IMR-90 (cell line): ENCODE measurements around the gene DSP. TPM values are rescaled to one million over a fixed set of nuclear protein-coding genes. Genes with fewer than 3 reads are reported as not detected.

Experiments used
- ATAC-seq: fragments of 200-7000 bp; cut with Tn5 transposase; 2 replicates; pipeline ENCODE4 v1.9.1; 2020; ENCODE audit warnings: low read depth, mild to moderate bottlenecking, moderate library complexity
- BruUV-seq: library from RNA; stranded (reverse); fragments of 400-500 nt; replicated peaks from 2 replicates; lab custom pipeline; 2021; lab: Mats Ljungman, UMichigan
- CTCF ChIA-PET: fragments of 300-600 bp; formaldehyde crosslinking; extraction: SDS; loops from one replicate; lab custom pipeline; 2021; ENCODE audit warnings: antibody characterized with exemption; lab: Yijun Ruan, JAX
- POLR2A ChIA-PET: fragments of 300-600 bp; sonication (Branson Sonifier 250); formaldehyde crosslinking; loops from one replicate; lab custom pipeline; 2022; ENCODE audit warnings: antibody characterized with exemption; ENCODE audit not compliant: unreplicated experiment; lab: Charles Lee
- DNase-seq: peaks from one replicate; pipeline ENCODE4 v3.0.0; 2013
- H2AFZ ChIP-seq: replicated peaks from 2 replicates; pipeline ENCODE3; 2013; ENCODE audit warnings: low read length, mild to moderate bottlenecking; ENCODE audit not compliant: poor library complexity
- H2AK5ac ChIP-seq: 2 replicates; pipeline ENCODE4 v1.6.1; 2013; ENCODE audit warnings: low read depth, low read length, inconsistent platforms
- H2AK9ac ChIP-seq: replicated peaks from 2 replicates; pipeline ENCODE3; 2013; ENCODE audit warnings: mild to moderate bottlenecking, low read depth, low read length, moderate library complexity; ENCODE audit not compliant: poor library complexity
- H2BK120ac ChIP-seq: 2 replicates; pipeline ENCODE4 v1.6.1; 2013; ENCODE audit warnings: low read depth, low read length, inconsistent platforms
- H2BK15ac ChIP-seq: 3 replicates; pipeline ENCODE4 v1.6.1; 2013; ENCODE audit warnings: low read depth, low read length, inconsistent platforms
- H2BK20ac ChIP-seq: 2 replicates; pipeline ENCODE4 v1.6.1; 2013; ENCODE audit warnings: low read depth, mild to moderate bottlenecking, inconsistent platforms, low read length, moderate library complexity
- H2BK5ac ChIP-seq: 2 replicates; pipeline ENCODE4 v1.6.1; 2013; ENCODE audit warnings: mild to moderate bottlenecking, low read depth, low read length, inconsistent platforms; ENCODE audit not compliant: poor library complexity, severe bottlenecking
- H3K14ac ChIP-seq: replicated peaks from 2 replicates; pipeline ENCODE4 v1.6.1; 2013; ENCODE audit warnings: low read depth, low read length, inconsistent platforms
- H3K18ac ChIP-seq: 2 replicates; pipeline ENCODE4 v1.6.1; 2013; ENCODE audit warnings: low read depth, low read length, control low read depth
- H3K23ac ChIP-seq: 2 replicates; pipeline ENCODE4 v1.6.1; 2013; ENCODE audit warnings: low read depth, low read length, inconsistent platforms
- H3K27ac ChIP-seq: 2 replicates; pipeline ENCODE4 v1.5.1; 2013; ENCODE audit warnings: mild to moderate bottlenecking, control low read depth, low read length; ENCODE audit not compliant: insufficient read depth
- H3K27me3 ChIP-seq: 2 replicates; pipeline ENCODE4 v1.6.1; 2013; ENCODE audit warnings: low read length; ENCODE audit not compliant: control insufficient read depth, insufficient read depth
- H3K36me3 ChIP-seq: 2 replicates; pipeline ENCODE4 v1.6.1; 2013; ENCODE audit warnings: low read length, mixed read lengths; ENCODE audit not compliant: control insufficient read depth, insufficient read depth
- H3K4ac ChIP-seq: 2 replicates; pipeline ENCODE4 v1.6.1; 2013; ENCODE audit warnings: low read depth, low read length, inconsistent platforms
- H3K4me1 ChIP-seq: 2 replicates; pipeline ENCODE4 v1.6.1; 2013; ENCODE audit warnings: low read length, mixed read lengths; ENCODE audit not compliant: control insufficient read depth, insufficient read depth
- H3K4me2 ChIP-seq: 2 replicates; pipeline ENCODE4 v1.6.1; 2013; ENCODE audit warnings: low read depth, mild to moderate bottlenecking, control low read depth, low read length, moderate library complexity
- H3K4me3 ChIP-seq: 2 replicates; pipeline ENCODE4 v1.5.1; 2013; ENCODE audit warnings: low read depth, mild to moderate bottlenecking, control low read depth, low read length, moderate library complexity; ENCODE audit not compliant: insufficient read depth
- H3K56ac ChIP-seq: 2 replicates; pipeline ENCODE4 v1.6.1; 2013; ENCODE audit warnings: low read length, inconsistent platforms; ENCODE audit not compliant: insufficient read depth; ENCODE audit errors: extremely low read depth
- H3K79me1 ChIP-seq, 2 experiments: 2 replicates each; pipeline ENCODE4 v1.6.1; 2013; ENCODE audit warnings: low read length in 2 of 2, inconsistent platforms in 1 of 2, low read depth in 1 of 2
- H3K9ac ChIP-seq: 2 replicates; pipeline ENCODE4 v1.6.1; 2013; ENCODE audit warnings: low read depth, low read length, control low read depth
- H3K9me1 ChIP-seq: 2 replicates; pipeline ENCODE4 v1.6.1; 2013; ENCODE audit warnings: low read length, inconsistent platforms; ENCODE audit not compliant: insufficient read depth
- H3K9me3 ChIP-seq: 2 replicates; pipeline ENCODE4 v1.6.1; 2013; ENCODE audit warnings: low read length; ENCODE audit not compliant: control insufficient read depth, insufficient read depth
- H4K20me1 ChIP-seq: 2 replicates; pipeline ENCODE4 v1.6.1; 2013; ENCODE audit warnings: low read length, inconsistent platforms; ENCODE audit not compliant: insufficient read depth
- H4K5ac ChIP-seq: 2 replicates; pipeline ENCODE4 v1.6.1; 2013; ENCODE audit warnings: mild to moderate bottlenecking, low read depth, low read length, control low read depth
- H4K8ac ChIP-seq, 2 experiments: 2 replicates each; pipeline ENCODE4 v1.6.1; 2013; ENCODE audit warnings: low read depth in 2 of 2, low read length in 2 of 2, control low read depth in 1 of 2, inconsistent platforms in 1 of 2
- H4K91ac ChIP-seq: 2 replicates; pipeline ENCODE4 v1.6.1; 2013; ENCODE audit warnings: low read depth, low read length, inconsistent platforms; ENCODE audit not compliant: insufficient read depth
- CHD1 ChIP-seq: IDR thresholded peaks from 2 replicates; pipeline ENCODE4 v1.6.1; 2012; ENCODE audit warnings: low read depth, low read length, improper control_type of control experiment
- CTCF ChIP-seq: conservative IDR thresholded peaks from 2 replicates; pipeline ENCODE4 v1.5.1; 2012; ENCODE audit warnings: mild to moderate bottlenecking, low read depth, low read length, improper control_type of control experiment
- FOS ChIP-seq: fragments of 150-350 bp; IDR thresholded peaks from 2 replicates; pipeline ENCODE4 v1.6.1; 2016; ENCODE audit warnings: low read depth, low read length
- MAZ ChIP-seq: IDR thresholded peaks from 2 replicates; pipeline ENCODE4 v1.6.1; 2012; ENCODE audit warnings: low read depth, mild to moderate bottlenecking, low read length, improper control_type of control experiment, moderate library complexity, borderline replicate concordance
- NFE2L2 ChIP-seq: fragments of 150-350 bp; IDR thresholded peaks from 2 replicates; pipeline ENCODE4 v1.6.1; 2016; ENCODE audit warnings: low read depth, mild to moderate bottlenecking, low read length
- POLR2A ChIP-seq: IDR thresholded peaks from 2 replicates; pipeline ENCODE4 v1.6.1; 2012; ENCODE audit warnings: mild to moderate bottlenecking, low read depth, low read length
- RCOR1 ChIP-seq: IDR thresholded peaks from 2 replicates; pipeline ENCODE4 v1.6.1; 2012; ENCODE audit warnings: mild to moderate bottlenecking, low read length, improper control_type of control experiment; ENCODE audit not compliant: insufficient replicate concordance
- RFX5 ChIP-seq: IDR thresholded peaks from 2 replicates; pipeline ENCODE4 v1.8.0; 2012; ENCODE audit warnings: low read depth, mild to moderate bottlenecking, low read length, moderate library complexity
- SMC3 ChIP-seq: fragments of 150-350 bp; IDR thresholded peaks from 2 replicates; pipeline ENCODE4 v1.6.1; 2016; ENCODE audit warnings: low read depth, mild to moderate bottlenecking, antibody characterized with exemption, low read length, moderate library complexity
- USF2 ChIP-seq: fragments of 150-350 bp; IDR thresholded peaks from 2 replicates; pipeline ENCODE4 v1.6.1; 2017; ENCODE audit warnings: mild to moderate bottlenecking, antibody characterized with exemption, low read length, low read depth
- WGBS, 2 experiments: methylation state at CpG; one replicate each; pipeline versions ENCODE4 v1.1.5 to v1.1.7; 2013; ENCODE audit warnings: missing lambda C conversion rate in 2 of 2; ENCODE audit not compliant: insufficient read length in 1 of 2; ENCODE audit errors: extremely low coverage in 2 of 2; 5-methylcytosine and 5-hydroxymethylcytosine counted together
- dilution Hi-C: fragments of 300-500 bp; cut with HindIII; formaldehyde crosslinking; loops from one replicate; pipeline ENCODE4 v1.14.3; 2018; ENCODE audit warnings: low sequenced_read_pairs; ENCODE audit not compliant: unreplicated experiment
- in situ Hi-C: fragments of 300-500 bp; cut with MboI; formaldehyde crosslinking; loops from 3 replicates; pipeline ENCODE4 v1.14.3; 2019; ENCODE audit warnings: low sequenced_read_pairs, inconsistent platforms, mixed read lengths
- intact Hi-C: fragments of 100-400 bp; cut with micrococcal nuclease; formaldehyde crosslinking; loops from 2 replicates; pipeline ENCODE4 v1.10.0; 2022
- polyA plus RNA-seq, 3 experiments: library from polyadenylated mRNA; depleted of rRNA; stranded (reverse); fragments of >200 nt; gene quantifications; 2 replicates each; pipeline ENCODE4 v1.2.3, GENCODE V29; 2012; ENCODE audit warnings: low replicate concordance in 1 of 3
- total RNA-seq: library from RNA; depleted of rRNA; stranded (reverse); fragments of >200 nt; gene quantifications from 2 replicates; pipeline ENCODE4 v1.2.3, GENCODE V29; 2012

DSP gene
- total and polyA plus RNA-seq, 2 of the 4 experiments (the other 2 are of a cell fraction) = 7.1 to 20.1 TPM

- TF ChIP-seq RFX5 (no peak), SMC3 (no peak), RCOR1 (no peak), POLR2A (no peak)
Measured at GRCh38 chr6:7589949-7590917, 48.8 kb downstream of the DSP start, which contains the start of gene SNRNP48 (continued).

- Histone ChIP-seq H4K91ac (no peak overlapping the region), H4K20me1 (peaks cover 19% of the 10 kb centered on the region; the same call in 1 of the 2 replicates), H3K9ac (peak overlapping the region; percentile 95), H3K23ac (peak overlapping the region; percentile 14), H2BK120ac (no peak overlapping the region), H2AK5ac (no peak overlapping the region), H2BK15ac (no peak overlapping the region), H3K9me1 (peaks cover 5% of the 10 kb centered on the region; the same call in 1 of the 2 replicates), H3K4me3 (peak overlapping the region; percentile 98), H2BK20ac (no peak overlapping the region), H2AFZ (no peak overlapping the region), H3K36me3 (peaks cover 7% of the 10 kb centered on the region), H3K9me3 (no peaks in the 10 kb centered on the region), H3K14ac (peak overlapping the region; percentile 48; the same call in 1 of the 2 replicates), H4K5ac (no peak overlapping the region), H3K18ac (no peak overlapping the region), H3K56ac (no peak overlapping the region), H2AK9ac (peak overlapping the region; percentile 2), H3K79me1 (peaks cover 11 to 26% of the 10 kb centered on the region in 2 experiments), H3K27ac (no peak overlapping the region), H3K27me3 (no peaks in the 10 kb centered on the region), H3K4me1 (peaks cover 8% of the 10 kb centered on the region), H3K4me2 (peak overlapping the region; percentile 96), H2BK5ac (no peak overlapping the region), H3K4ac (no peak overlapping the region), H4K8ac (no peak overlapping the region)
- WGBS, 2 experiments = 10% methylated on average over 7 of the region's 10 CpGs; no CpG with 5 or more reads in 1 of the 2 experiments
- intact Hi-C loops (loop anchor here (2.0 to 5.0 kb wide), 4 partner anchors 172 to 864 kb away; partner anchors contain the start of gene SSR1), in situ Hi-C loops (no loop called here), dilution Hi-C loops (no loop called here)
- BruUV-seq = no TSS peak
- ATAC-seq (no peak), DNase-seq (peak; percentile 23)
- ChIA-PET CTCF (no interaction called here), POLR2A (no interaction called here)
- TF ChIP-seq CHD1 = no peak
- no peak for TF ChIP-seq CTCF
- TF ChIP-seq USF2 = no peak
- no peak for TF ChIP-seq FOS
- no peak for TF ChIP-seq NFE2L2
- no peak for TF ChIP-seq RFX5
- no peak for TF ChIP-seq MAZ
Measured at GRCh38 chr6:7590918-7591302, 49.4 kb downstream of the DSP start.
